DOHH2 (cell line): Measurements from ENCODE around the gene CAPN7.

Source experiments
- H3F3A ChIP-seq: fragments of 200-600 bp; sonication (generic), shearing (Covaris generic); 2 replicates; pipeline ENCODE4 v1.6.0; 2016; ENCODE audit warnings: antibody characterized with exemption, mild to moderate bottlenecking; ENCODE audit not compliant: control insufficient read depth, insufficient read depth
- H3K27ac ChIP-seq: fragments of 200-600 bp; sonication (generic); 2 replicates; pipeline ENCODE4 v1.5.1; 2014; ENCODE audit warnings: low read depth, mild to moderate bottlenecking, low read length, moderate library complexity
- H3K27me3 ChIP-seq: fragments of 200-600 bp; sonication (generic); 2 replicates; pipeline ENCODE4 v1.6.1; 2014; ENCODE audit warnings: mild to moderate bottlenecking, low read length, mixed read lengths; ENCODE audit not compliant: control insufficient read depth
- H3K36me3 ChIP-seq: fragments of 200-600 bp; sonication (generic); 2 replicates; pipeline ENCODE4 v1.6.1; 2014; ENCODE audit warnings: mild to moderate bottlenecking, low read length, moderate library complexity, mixed read lengths; ENCODE audit not compliant: control insufficient read depth
- H3K4me1 ChIP-seq: fragments of 200-600 bp; sonication (generic); 2 replicates; pipeline ENCODE4 v1.6.1; 2014; ENCODE audit warnings: mild to moderate bottlenecking, low read length, mixed read lengths; ENCODE audit not compliant: control insufficient read depth
- H3K4me2 ChIP-seq: fragments of 200-600 bp; sonication (generic); 2 replicates; pipeline ENCODE4 v1.6.0; 2014; ENCODE audit warnings: mild to moderate bottlenecking, low read length, moderate library complexity
- H3K4me3 ChIP-seq: fragments of 200-600 bp; sonication (generic); 2 replicates; pipeline ENCODE4 v1.5.1; 2014; ENCODE audit warnings: mild to moderate bottlenecking, low read length, mixed read lengths
- H3K79me2 ChIP-seq: fragments of 200-600 bp; sonication (generic); 2 replicates; pipeline ENCODE4 v1.6.1; 2014; ENCODE audit warnings: mild to moderate bottlenecking, low read length, mixed read lengths; ENCODE audit not compliant: control insufficient read depth
- H3K9me2 ChIP-seq: fragments of 200-600 bp; sonication (generic); replicated peaks from 2 replicates; pipeline ENCODE4 v1.6.1; 2014; ENCODE audit warnings: mild to moderate bottlenecking, low read length, mixed read lengths; ENCODE audit not compliant: control insufficient read depth
- H3K9me3 ChIP-seq: fragments of 200-600 bp; sonication (generic); 2 replicates; pipeline ENCODE4 v1.6.1; 2014; ENCODE audit warnings: antibody characterized with exemption, low read length, mixed read lengths; ENCODE audit not compliant: control insufficient read depth, insufficient read depth
- H4K20me1 ChIP-seq: fragments of 200-600 bp; sonication (generic); 2 replicates; pipeline ENCODE4 v1.6.0; 2014; ENCODE audit warnings: low read depth, mild to moderate bottlenecking, antibody characterized with exemption, low read length, moderate library complexity; ENCODE audit not compliant: control insufficient read depth, insufficient read depth
- CTCF ChIP-seq: fragments of 200-600 bp; sonication (generic); IDR thresholded peaks from one replicate; pipeline ENCODE4 v1.5.1; 2014; ENCODE audit warnings: antibody characterized with exemption, mild to moderate bottlenecking, low read depth, low read length; ENCODE audit not compliant: poor library complexity, severe bottlenecking
- EZH2phosphoT487 ChIP-seq: fragments of 200-600 bp; sonication (generic); IDR thresholded peaks from 2 replicates; pipeline ENCODE4 v1.6.1; 2017; ENCODE audit warnings: borderline replicate concordance, mild to moderate bottlenecking, antibody characterized with exemption, low read length, moderate library complexity, mixed read lengths

Gene CAPN7

GRCh38 chr3:15214758-15215157 lies 8.7 kb downstream of the CAPN7 start:
- peaks cover 39% of the 10 kb centered on the region for H3F3A ChIP-seq

GRCh38 chr3:15215996-15216395 lies 9.9 kb downstream of the CAPN7 start:
- H3K9me3 ChIP-seq, result no peaks in the 10 kb centered on the region
- peaks cover 37% of the 10 kb centered on the region for H3F3A ChIP-seq
- H4K20me1 ChIP-seq, result no peaks in the 10 kb centered on the region
- TF ChIP-seq EZH2phosphoT487, result no peak
- TF ChIP-seq CTCF, result no peak
- peak overlapping the region; percentile 95 for H3K27ac ChIP-seq
- peaks cover 79% of the 10 kb centered on the region for H3K36me3 ChIP-seq
- peak overlapping the region; percentile 56 for H3K4me3 ChIP-seq
- peaks cover 63% of the 10 kb centered on the region for H3K4me1 ChIP-seq
- H3K27me3 ChIP-seq, result no peaks in the 10 kb centered on the region
- H3K4me2 ChIP-seq, result peak overlapping the region; percentile 78
- H3K79me2 ChIP-seq, result peaks cover 50% of the 10 kb centered on the region
- no peaks in the 10 kb centered on the region for H3K9me2 ChIP-seq

More at GRCh38 chr3:15214758-15215157, 8.7 kb downstream of the CAPN7 start:
- no peak overlapping the region; the same call in 1 of the 2 replicates for H3K27ac ChIP-seq
- no peaks in the 10 kb centered on the region for H3K27me3 ChIP-seq
- H3K4me2 ChIP-seq, result peak overlapping the region; percentile 78
- TF ChIP-seq EZH2phosphoT487 (no peak), CTCF (no peak)
- peaks cover 63% of the 10 kb centered on the region for H3K79me2 ChIP-seq
- no peaks in the 10 kb centered on the region for H4K20me1 ChIP-seq
- H3K4me3 ChIP-seq, result no peak overlapping the region
- no peaks in the 10 kb centered on the region for H3K9me2 ChIP-seq
- H3K4me1 ChIP-seq, result peaks cover 61% of the 10 kb centered on the region
- H3K36me3 ChIP-seq, result peaks cover 79% of the 10 kb centered on the region
- H3K9me3 ChIP-seq, result no peaks in the 10 kb centered on the region

- no peaks in the 10 kb centered on the region for H4K20me1 ChIP-seq
- peaks cover 76% of the 10 kb centered on the region for H3K36me3 ChIP-seq
- H3K4me2 ChIP-seq, result peak overlapping the region; percentile 78
These were observed 10.5 kb downstream of the CAPN7 start for GRCh38 chr3:15216501-15216900.

More at GRCh38 chr3:15216501-15216900, 10.5 kb downstream of the CAPN7 start:
- Histone ChIP-seq H3F3A (peaks cover 34% of the 10 kb centered on the region), H3K27me3 (no peaks in the 10 kb centered on the region), H3K27ac (peak overlapping the region; percentile 95), H3K9me2 (no peaks in the 10 kb centered on the region), H3K4me1 (peaks cover 63% of the 10 kb centered on the region), H3K79me2 (peaks cover 47% of the 10 kb centered on the region), H3K9me3 (no peaks in the 10 kb centered on the region), H3K4me3 (peak overlapping the region; percentile 56)
- TF ChIP-seq EZH2phosphoT487, result no peak
- TF ChIP-seq CTCF, result no peak
